Measurements from ENCODE around the gene MT1A.
A peak's percentile ranks its signal among the peaks of the same experiment; 100 is the strongest.

- TF ChIP-seq POLR2AphosphoS5 (IDR thresholded peaks at IDR 0.05; ENCODE audit: low read depth): no peak
- TF ChIP-seq CTCF (IDR thresholded peaks at IDR 0.05; ENCODE audit: insufficient read depth, low read length): no peak
- TF ChIP-seq, protein P1, sequence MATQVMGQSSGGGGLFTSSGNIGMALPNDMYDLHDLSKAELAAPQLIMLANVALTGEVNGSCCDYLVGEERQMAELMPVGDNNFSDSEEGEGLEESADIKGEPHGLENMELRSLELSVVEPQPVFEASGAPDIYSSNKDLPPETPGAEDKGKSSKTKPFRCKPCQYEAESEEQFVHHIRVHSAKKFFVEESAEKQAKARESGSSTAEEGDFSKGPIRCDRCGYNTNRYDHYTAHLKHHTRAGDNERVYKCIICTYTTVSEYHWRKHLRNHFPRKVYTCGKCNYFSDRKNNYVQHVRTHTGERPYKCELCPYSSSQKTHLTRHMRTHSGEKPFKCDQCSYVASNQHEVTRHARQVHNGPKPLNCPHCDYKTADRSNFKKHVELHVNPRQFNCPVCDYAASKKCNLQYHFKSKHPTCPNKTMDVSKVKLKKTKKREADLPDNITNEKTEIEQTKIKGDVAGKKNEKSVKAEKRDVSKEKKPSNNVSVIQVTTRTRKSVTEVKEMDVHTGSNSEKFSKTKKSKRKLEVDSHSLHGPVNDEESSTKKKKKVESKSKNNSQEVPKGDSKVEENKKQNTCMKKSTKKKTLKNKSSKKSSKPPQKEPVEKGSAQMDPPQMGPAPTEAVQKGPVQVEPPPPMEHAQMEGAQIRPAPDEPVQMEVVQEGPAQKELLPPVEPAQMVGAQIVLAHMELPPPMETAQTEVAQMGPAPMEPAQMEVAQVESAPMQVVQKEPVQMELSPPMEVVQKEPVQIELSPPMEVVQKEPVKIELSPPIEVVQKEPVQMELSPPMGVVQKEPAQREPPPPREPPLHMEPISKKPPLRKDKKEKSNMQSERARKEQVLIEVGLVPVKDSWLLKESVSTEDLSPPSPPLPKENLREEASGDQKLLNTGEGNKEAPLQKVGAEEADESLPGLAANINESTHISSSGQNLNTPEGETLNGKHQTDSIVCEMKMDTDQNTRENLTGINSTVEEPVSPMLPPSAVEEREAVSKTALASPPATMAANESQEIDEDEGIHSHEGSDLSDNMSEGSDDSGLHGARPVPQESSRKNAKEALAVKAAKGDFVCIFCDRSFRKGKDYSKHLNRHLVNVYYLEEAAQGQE (IDR thresholded peaks at IDR 0.05; ENCODE audit: insufficient replicate concordance, low read depth): no peak
- TF ChIP-seq GABPA (IDR thresholded peaks at IDR 0.05; ENCODE audit: low read depth): no peak
- peak; percentile 82 for TF ChIP-seq SPI1 (IDR thresholded peaks at IDR 0.05; ENCODE audit: borderline replicate concordance, low read depth)
These were observed 46.9 kb upstream of the MT1A start for GRCh38 chr16:56591377-56592060.
